MM.1S (cell line): ENCODE results near the gene KIAA1586.
A peak's percentile ranks its signal among the peaks of the same experiment; 100 is the strongest.

Experiments used
- DNase-seq: peaks from one replicate; pipeline ENCODE4 v3.0.0-alpha.2; 2015
- H2AFZ ChIP-seq: fragments of 300-600 bp; sonication (generic); 2 replicates; pipeline ENCODE4 v1.6.0; 2016; ENCODE audit warnings: antibody characterized with exemption, low read length
- H3F3A ChIP-seq: fragments of 300-600 bp; sonication (generic); 2 replicates; pipeline ENCODE4 v1.6.1; 2016; ENCODE audit warnings: mild to moderate bottlenecking, antibody characterized with exemption, low read length, moderate library complexity, mixed read lengths; ENCODE audit not compliant: insufficient read depth
- H3K27ac ChIP-seq: fragments of 300-600 bp; sonication (generic); 2 replicates; pipeline ENCODE4 v1.5.1; 2016; ENCODE audit warnings: mild to moderate bottlenecking, low read length
- H3K27me3 ChIP-seq: fragments of 300-600 bp; sonication (generic); replicated peaks from 2 replicates; pipeline ENCODE4 v1.6.0; 2016; ENCODE audit warnings: low read length; ENCODE audit not compliant: insufficient read depth
- H3K36me3 ChIP-seq: fragments of 300-600 bp; sonication (generic); replicated peaks from 2 replicates; pipeline ENCODE4 v1.6.1; 2016; ENCODE audit warnings: mild to moderate bottlenecking, low read length, mixed read lengths; ENCODE audit not compliant: insufficient read depth
- H3K4me1 ChIP-seq: fragments of 300-600 bp; sonication (generic); 2 replicates; pipeline ENCODE4 v1.6.1; 2016; ENCODE audit warnings: low read length, mixed read lengths
- H3K4me2 ChIP-seq: fragments of 300-600 bp; sonication (generic); 2 replicates; pipeline ENCODE4 v1.6.0; 2016; ENCODE audit warnings: low read depth, low read length
- H3K4me3 ChIP-seq: fragments of 300-600 bp; sonication (generic); 2 replicates; pipeline ENCODE4 v1.5.1; 2016; ENCODE audit warnings: low read length, mixed read lengths
- H3K79me2 ChIP-seq: fragments of 300-600 bp; sonication (generic); 2 replicates; pipeline ENCODE4 v1.6.1; 2016; ENCODE audit warnings: mixed run types, low read length, mixed read lengths
- H3K9ac ChIP-seq: fragments of 300-600 bp; sonication (generic); 2 replicates; pipeline ENCODE4 v1.6.1; 2016; ENCODE audit warnings: low read length, mixed read lengths
- H3K9me2 ChIP-seq: fragments of 300-600 bp; sonication (generic); replicated peaks from 2 replicates; pipeline ENCODE4 v1.6.1; 2016; ENCODE audit warnings: mild to moderate bottlenecking, low read length, mixed read lengths; ENCODE audit not compliant: insufficient read depth
- H3K9me3 ChIP-seq: fragments of 300-600 bp; sonication (generic); replicated peaks from 2 replicates; pipeline ENCODE4 v1.6.1; 2016; ENCODE audit warnings: mild to moderate bottlenecking, low read length, mixed read lengths; ENCODE audit not compliant: insufficient read depth
- H4K20me1 ChIP-seq: fragments of 300-600 bp; sonication (generic); 2 replicates; pipeline ENCODE4 v1.6.1; 2016; ENCODE audit warnings: mild to moderate bottlenecking, low read length, moderate library complexity, mixed read lengths; ENCODE audit not compliant: insufficient read depth
- EZH2 ChIP-seq: fragments of 300-600 bp; sonication (generic); optimal IDR thresholded peaks from 2 replicates; pipeline ENCODE3; 2017; ENCODE audit warnings: low read depth, mild to moderate bottlenecking, antibody characterized with exemption, low read length, mixed read lengths
- EZH2phosphoT487 ChIP-seq: fragments of 300-600 bp; sonication (generic); IDR thresholded peaks from 2 replicates; pipeline ENCODE4 v1.6.1; 2018; ENCODE audit warnings: antibody characterized with exemption, low read length
- TF ChIP-seq, protein P1 (sequence below): fragments of 300-600 bp; sonication (generic); IDR thresholded peaks from 2 replicates; pipeline ENCODE4 v1.5.1; 2016; ENCODE audit warnings: antibody characterized with exemption, low read length, mixed read lengths

Gene KIAA1586

DNA sequence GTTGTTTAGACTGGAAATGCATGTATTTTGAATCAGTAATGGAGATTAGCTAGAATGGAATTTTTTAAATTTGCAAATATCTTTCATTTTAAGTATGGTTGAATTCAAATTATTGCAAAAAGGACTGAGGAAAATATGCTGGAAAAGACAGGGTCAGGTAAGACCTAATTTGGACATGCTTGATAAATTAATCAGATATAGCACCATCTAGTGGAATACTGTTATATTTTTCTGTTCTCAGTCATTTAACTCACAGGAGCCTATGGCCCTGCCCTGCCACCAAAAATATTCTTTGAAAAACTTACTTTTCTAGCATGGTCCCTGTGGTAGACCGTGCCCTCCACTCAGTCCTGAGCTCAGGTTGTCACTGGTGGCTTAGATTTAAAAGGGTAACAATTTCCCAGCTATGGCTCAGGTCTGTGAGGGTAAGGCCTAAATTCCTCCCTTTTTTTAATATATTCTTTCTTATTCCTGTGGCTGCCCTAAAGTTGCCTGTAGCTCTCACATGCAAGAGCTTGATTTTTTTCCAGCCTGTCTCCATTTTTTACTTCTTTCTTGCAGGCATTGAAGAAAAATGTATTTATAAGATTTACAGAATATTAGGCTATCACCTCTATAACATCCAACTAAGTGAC is 25.3 kb upstream of the KIAA1586 start:
- Histone ChIP-seq H2AFZ (no peak overlapping the region), H3K27ac (no peak overlapping the region), H4K20me1 (no peaks in the 10 kb centered on the region), H3K79me2 (no peaks in the 10 kb centered on the region), H3K4me3 (no peak overlapping the region), H3K9ac (no peak overlapping the region), H3F3A (no peaks in the 10 kb centered on the region; the same call in 1 of the 2 replicates), H3K36me3 (no peaks in the 10 kb centered on the region), H3K9me3 (no peaks in the 10 kb centered on the region), H3K27me3 (no peaks in the 10 kb centered on the region), H3K9me2 (no peaks in the 10 kb centered on the region), H3K4me1 (0 out of 2 replicates have a peak, but pooled peaks cover 5% of the 10 kb centered on the region), H3K4me2 (no peak overlapping the region)
- TF ChIP-seq, protein P1, sequence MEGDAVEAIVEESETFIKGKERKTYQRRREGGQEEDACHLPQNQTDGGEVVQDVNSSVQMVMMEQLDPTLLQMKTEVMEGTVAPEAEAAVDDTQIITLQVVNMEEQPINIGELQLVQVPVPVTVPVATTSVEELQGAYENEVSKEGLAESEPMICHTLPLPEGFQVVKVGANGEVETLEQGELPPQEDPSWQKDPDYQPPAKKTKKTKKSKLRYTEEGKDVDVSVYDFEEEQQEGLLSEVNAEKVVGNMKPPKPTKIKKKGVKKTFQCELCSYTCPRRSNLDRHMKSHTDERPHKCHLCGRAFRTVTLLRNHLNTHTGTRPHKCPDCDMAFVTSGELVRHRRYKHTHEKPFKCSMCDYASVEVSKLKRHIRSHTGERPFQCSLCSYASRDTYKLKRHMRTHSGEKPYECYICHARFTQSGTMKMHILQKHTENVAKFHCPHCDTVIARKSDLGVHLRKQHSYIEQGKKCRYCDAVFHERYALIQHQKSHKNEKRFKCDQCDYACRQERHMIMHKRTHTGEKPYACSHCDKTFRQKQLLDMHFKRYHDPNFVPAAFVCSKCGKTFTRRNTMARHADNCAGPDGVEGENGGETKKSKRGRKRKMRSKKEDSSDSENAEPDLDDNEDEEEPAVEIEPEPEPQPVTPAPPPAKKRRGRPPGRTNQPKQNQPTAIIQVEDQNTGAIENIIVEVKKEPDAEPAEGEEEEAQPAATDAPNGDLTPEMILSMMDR: peak; percentile 54
- TF ChIP-seq EZH2: no peak
- peak; percentile 70 for DNase-seq

DNA sequence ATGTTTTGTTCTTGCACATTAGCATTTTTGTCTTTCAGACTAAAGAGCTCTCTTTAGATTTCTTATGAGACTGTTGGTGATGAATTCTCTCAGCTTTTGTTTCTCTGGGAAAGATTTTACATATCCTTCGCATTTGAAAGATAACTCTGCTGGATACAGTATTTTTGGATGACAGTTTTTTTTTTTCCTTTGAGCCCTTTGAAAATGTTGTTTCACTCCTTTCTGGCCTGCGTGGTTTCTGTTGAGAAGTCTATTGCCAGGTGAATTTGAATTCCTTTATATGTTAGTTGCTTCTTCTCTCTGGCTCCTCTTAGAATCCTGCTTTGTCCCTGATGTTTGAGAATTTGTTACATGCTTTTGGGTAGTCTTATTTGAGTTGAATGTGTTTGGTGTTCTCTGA is 22.2 kb upstream of the KIAA1586 start:
- Histone ChIP-seq H3F3A (no peaks in the 10 kb centered on the region; the same call in 1 of the 2 replicates), H3K4me3 (no peak overlapping the region), H3K4me2 (no peak overlapping the region), H3K27me3 (no peaks in the 10 kb centered on the region), H3K9me3 (no peaks in the 10 kb centered on the region), H4K20me1 (no peaks in the 10 kb centered on the region), H3K79me2 (no peaks in the 10 kb centered on the region), H3K27ac (no peak overlapping the region), H3K9ac (no peak overlapping the region), H3K9me2 (no peaks in the 10 kb centered on the region), H2AFZ (no peak overlapping the region), H3K4me1 (no peaks in the 10 kb centered on the region), H3K36me3 (no peaks in the 10 kb centered on the region)
- DNase-seq: no peak
- TF ChIP-seq EZH2phosphoT487 (no peak), EZH2 (no peak)
- TF ChIP-seq, protein P1: no peak

DNA sequence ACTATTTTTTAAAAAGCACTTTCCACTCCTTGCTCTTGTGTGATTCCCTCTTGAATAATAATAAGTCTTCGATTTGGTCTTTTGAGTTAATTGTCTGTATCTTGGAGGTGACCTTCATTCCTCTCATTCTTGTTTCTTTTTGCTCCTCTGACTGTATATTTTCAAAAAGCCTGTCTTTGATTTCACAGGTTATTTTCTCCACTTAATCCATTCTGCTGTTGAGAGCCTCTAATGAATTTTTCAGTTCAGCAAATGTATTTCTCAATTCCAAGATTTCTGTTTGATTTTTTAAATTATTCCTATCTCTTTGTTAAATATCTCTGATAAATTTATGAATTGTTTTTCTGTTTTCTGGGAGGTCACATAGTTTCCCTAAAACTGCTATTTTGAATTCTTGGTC is 21.7 kb upstream of the KIAA1586 start:
- no peak overlapping the region for H3K4me3 ChIP-seq

More for the DNA sequence above, 21.7 kb upstream of the KIAA1586 start:
- Histone ChIP-seq H3K4me2 (no peak overlapping the region), H2AFZ (no peak overlapping the region), H3K36me3 (no peaks in the 10 kb centered on the region), H4K20me1 (no peaks in the 10 kb centered on the region), H3K79me2 (no peaks in the 10 kb centered on the region), H3F3A (no peaks in the 10 kb centered on the region; the same call in 1 of the 2 replicates), H3K4me1 (no peaks in the 10 kb centered on the region), H3K9me3 (no peaks in the 10 kb centered on the region), H3K9me2 (no peaks in the 10 kb centered on the region), H3K9ac (no peak overlapping the region), H3K27ac (no peak overlapping the region), H3K27me3 (no peaks in the 10 kb centered on the region)
- TF ChIP-seq, protein P1: no peak
- TF ChIP-seq EZH2phosphoT487 (no peak), EZH2 (no peak)
- DNase-seq: no peak
